Renal cortex interstitium (tissue), 11 donors: ENCODE results near the gene ENG. TPM values are rescaled to one million over a fixed set of nuclear protein-coding genes. Genes with fewer than 3 reads are reported as not detected.
"Not testable (repeated sequence)": the region's sequence is repeated elsewhere in the genome, so short reads cannot be mapped to it uniquely, and the experiment has no call there.

Experiments
- DNase-seq, 11 donors: peaks; one replicate each; pipeline ENCODE4 v3.0.0-alpha.2; 2013; ENCODE audit warnings: low read depth in 9 of 11, low spot score in 4 of 11; ENCODE audit errors: extremely low read depth in 1 of 11
- polyA plus RNA-seq, 3 donors: library from polyadenylated mRNA; unstranded; fragments of 120-200 nt; gene quantifications; one replicate each; pipeline ENCODE4 v1.2.1, GENCODE V29; 2013; ENCODE audit not compliant: insufficient read length in 3 of 3

ENG gene
- polyA plus RNA-seq, 3 donors = 75.7 to 92.9 (median 83.7) TPM

DNA sequence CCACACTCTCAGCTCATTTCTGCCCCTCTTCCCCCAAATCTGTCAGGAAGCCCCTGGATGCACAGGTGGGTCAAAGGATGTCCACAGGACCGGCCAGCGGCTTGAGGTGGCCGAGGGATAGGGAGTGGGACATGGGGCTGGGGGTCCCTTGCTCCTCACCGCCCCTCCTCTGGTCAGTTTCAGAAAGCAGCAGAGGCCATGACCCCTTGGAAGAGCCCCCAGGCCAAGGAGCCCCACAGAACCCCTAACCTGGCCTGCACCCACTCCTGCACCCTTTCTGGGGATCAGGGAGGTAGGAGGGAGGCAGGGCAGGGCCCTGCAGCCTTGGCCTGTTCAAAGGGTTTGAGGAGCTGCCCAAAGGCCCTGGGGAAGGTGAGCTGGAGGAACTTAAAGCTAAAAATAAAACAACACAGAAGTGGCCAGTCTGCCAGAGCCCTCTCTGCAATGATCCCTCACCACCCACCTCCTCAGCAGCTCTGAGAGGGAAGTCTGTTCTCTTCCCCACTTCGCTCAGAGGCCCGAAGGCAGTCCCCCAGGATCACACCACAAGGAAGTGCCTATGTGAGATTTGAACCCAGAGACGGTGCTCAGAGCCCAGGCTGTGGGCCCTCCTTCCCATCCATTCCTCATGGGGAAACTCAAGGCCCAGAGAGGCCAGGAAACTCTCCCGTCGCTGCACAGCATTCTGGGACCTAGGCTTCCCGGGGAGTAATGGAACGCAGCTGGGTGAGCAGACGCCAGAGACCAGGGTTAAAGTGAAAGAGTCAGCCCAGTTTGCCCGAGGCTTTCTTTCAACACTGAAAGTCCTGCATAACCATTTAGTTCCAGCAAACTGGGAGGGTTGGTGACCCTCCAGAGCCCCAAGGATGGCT lies 910 bp downstream of the ENG start:
- DNase-seq = no peak

DNA sequence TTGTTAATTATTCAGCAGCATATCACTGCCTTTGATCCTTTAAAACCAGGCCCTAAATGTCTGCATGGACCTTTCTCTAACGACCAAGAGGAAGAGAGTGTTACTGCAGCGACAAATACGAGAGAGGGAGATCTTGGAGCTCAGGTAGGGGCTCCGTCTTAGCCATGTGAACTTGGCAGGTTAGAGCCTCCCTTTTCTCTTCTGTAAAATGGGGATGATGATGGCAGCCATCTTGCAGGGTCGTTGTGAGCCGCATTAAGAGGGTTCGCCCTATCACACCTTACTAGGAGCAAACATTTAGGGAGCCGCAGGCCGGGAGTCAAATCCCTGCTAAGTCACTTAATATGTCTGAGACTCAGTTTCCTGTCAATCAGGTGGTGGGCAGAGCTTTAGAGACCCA lies 1.6 kb downstream of the ENG start:
- no peak for DNase-seq

DNA sequence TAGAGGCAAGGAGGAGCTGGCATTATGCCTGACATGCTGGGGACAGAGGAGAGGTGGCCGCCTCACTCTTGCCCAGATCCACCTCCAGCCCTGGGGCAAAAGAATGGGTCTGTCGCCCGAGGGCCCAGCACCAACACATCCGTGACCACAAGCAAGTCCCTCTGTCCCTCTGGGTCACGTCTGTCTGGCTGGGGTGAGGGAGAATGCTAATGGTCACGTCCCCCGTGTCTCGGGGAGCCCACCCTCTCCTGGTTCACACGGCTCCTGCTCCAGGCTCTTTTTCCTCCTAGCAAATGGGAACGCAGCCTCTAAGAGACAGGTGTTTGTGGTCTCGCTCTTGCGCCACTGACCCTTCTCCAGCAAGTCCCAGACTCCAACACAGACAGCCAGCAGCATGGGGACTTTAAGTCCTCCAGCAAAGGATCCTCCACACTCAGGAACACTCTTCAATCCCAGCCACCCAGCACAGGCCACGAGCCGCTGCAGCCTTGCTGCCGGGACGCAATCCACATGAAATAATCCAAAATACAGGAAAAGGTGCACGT lies 4.1 kb downstream of the ENG start:
- DNase-seq = no peak

- no peak for DNase-seq
Measured at GRCh38 chr9:127848756-127849504, 5.5 kb downstream of the ENG start.

DNA sequence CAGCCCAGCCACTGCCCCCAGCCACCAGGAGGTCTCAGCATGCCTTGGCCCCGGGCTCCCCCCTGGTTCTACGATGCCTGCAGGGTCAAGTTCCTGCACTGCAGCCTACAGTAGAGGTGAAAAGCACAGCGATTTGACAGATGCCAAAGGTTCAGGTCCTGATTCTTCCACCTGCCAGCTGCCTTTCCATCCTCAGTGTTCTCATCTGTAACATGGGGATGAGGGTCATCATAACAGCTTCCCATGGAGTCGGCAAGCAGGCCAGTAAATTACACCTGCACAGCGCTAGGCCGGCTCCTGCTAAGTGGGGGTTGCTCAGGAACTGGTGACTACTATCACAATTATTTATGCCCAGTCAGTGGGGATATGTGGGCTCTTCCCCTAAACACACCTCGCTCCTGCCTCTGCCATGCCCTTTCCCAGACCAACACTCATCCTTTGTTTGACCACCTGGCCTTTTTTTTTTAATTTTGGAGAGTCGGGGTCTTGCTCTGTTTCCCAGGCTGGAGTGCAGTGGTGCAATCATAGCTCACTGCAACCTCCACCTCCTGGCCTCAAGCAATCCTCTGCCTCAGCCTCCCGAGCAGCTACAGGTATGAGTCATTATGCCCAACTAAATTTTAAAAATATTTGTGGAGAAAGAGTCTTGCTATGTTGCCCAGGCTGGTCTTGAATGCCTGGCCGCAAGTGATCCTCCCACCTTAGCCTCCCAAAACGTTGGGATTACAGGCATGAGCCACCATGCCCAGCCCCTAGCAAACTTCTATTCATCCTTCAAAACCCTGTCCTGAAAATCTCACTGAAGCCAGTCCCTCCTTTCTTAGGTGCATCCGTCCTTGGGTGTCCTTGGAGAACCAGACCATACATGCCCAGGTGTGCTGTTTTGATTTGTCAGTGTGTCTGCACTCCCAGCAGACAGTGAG lies 6.4 kb downstream of the ENG start:
- no peak for DNase-seq

DNA sequence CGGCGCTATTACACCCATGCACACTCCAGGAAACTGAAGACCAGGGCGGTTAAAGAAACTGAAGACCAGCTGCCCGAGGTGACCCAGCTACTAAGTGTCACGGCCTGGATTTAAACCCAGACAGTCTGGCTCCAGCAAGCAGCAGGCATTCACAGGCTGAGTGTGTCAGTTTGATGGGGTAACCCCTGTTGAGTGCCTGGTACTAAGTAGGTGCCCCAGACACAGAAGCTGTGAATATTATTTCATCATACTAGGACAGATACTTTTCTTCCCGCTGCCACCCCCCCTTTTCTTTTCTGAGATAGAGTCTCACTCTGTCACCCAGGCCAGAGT lies 7.3 kb downstream of the ENG start:
- DNase-seq = no peak

GRCh38 chr9:127846443-127847177 lies 7.8 kb downstream of the ENG start:
- no peak for DNase-seq

GRCh38 chr9:127845619-127846018 lies 8.8 kb downstream of the ENG start:
- DNase-seq = not testable (repeated sequence)

- no peak for DNase-seq
Measured at GRCh38 chr9:127844821-127845359, 9.6 kb downstream of the ENG start.

DNA sequence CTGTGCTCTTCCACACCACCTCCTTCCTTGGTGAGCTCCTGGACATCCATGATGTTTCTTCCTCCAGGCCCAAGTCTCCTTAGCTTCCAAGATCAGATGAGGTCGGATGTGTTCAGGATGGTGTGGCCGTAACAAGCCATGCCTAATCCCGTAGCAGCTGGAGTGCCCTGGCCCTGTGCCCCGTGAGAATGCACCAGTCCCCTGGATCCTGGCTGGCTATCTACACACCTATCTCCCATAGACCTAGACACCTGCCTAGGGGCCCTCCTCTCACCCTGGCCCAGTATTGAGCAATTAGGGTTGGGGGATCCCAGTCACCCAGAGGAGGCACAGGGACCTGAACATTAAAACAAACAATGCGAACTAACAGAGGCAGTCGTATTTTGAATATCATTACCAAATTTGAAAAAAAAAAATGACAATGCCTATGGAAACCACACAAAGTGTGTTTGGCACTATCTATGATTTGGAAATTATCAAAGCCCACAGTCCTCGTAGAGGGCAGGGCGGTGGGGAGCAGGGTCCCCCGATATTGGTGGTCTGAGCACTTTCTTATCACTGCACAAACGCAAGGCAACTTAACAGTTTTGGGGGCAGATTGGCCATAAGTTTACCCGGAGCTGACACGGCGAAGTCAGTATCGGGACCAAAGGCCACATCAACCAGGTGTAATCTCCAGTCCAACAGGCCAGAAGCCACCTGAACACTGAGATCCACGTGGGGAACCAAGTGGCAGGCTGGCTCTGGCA lies 13.2 kb downstream of the ENG start:
- no peak for DNase-seq

DNA sequence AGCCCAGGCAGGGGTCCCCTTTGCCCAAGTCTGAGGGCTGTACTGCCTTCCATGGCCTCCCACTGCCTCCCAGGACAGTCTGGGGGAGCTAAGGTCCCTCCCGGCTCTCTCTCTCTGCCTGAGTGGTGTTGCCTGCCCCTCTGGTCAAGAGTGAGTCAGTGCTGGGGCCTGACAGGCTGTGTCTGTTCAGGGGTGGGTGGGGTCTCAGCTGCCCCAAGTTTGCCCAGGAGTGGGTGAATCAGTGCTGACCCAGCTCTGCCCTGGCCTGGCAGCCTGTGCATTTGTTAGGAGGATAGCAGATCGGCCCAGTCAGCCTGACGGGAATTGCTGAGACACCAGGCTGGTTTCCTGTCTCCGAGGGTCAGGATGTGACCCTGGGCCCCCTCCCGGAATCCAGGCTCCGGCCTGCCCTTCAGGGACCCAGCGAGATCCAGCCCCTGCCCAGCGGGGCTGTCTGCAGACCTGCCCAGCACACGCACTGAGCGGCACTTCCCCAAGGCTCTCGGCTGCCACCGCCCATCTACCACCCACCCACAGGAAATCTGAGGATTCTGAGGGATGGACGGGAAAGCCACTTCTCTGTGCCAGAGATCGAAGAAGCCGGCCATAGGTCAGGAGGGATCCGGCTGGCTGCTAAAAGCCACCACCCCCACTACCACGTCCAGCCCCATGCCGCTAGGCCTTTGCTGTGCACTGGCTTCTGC lies 15.9 kb downstream of the ENG start:
- DNase-seq = no peak

- DNase-seq = no peak
Measured at GRCh38 chr9:127837346-127837745, 17.1 kb downstream of the ENG start.

DNA sequence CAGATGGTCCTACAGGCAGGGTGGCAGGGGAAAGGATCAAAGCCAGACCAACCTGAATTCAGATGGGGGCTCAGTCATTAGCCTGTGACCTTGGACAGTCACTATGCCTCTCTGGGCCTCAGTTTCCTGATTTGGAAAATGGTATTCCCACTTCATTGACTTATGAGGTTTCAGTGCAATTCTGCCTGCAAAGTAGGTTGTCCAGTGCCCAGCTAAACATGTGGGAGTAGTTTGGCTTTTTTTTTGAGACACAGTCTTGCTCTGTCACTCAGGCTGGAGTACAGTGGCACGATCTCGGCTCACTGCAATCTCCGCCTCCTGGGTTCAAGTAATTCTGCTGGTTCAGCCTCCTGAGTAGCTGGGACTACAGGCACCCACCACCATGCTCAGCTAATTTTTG lies 17.9 kb downstream of the ENG start:
- DNase-seq = not testable (repeated sequence)

- DNase-seq = no peak
Measured at GRCh38 chr9:127835991-127836516, 18.4 kb downstream of the ENG start.

- DNase-seq = no peak
Measured at GRCh38 chr9:127833555-127833954, 20.9 kb downstream of the ENG start.

- DNase-seq = no peak
Measured at GRCh38 chr9:127832248-127832647, 22.2 kb downstream of the ENG start.
